A673 (cell line): ENCODE measurements around the gene ZBTB21. TPM values are rescaled to one million over a fixed set of nuclear protein-coding genes. Genes with fewer than 3 reads are reported as not detected.

Experiments
- BruUV-seq: library from RNA; stranded (reverse); fragments of 400-500 nt; replicated peaks from 2 replicates; lab custom pipeline; 2021; lab: Mats Ljungman, UMichigan
- CTCF ChIA-PET: fragments of 300-600 bp; sonication (Branson Sonifier 250); formaldehyde crosslinking; loops from one replicate; lab custom pipeline; 2022; ENCODE audit warnings: antibody characterized with exemption; lab: Charles Lee
- POLR2A ChIA-PET: fragments of 300-600 bp; sonication (Branson Sonifier 250); formaldehyde crosslinking; loops from one replicate; lab custom pipeline; 2022; ENCODE audit warnings: antibody characterized with exemption; ENCODE audit not compliant: low non-redundant PET; lab: Charles Lee
- DNase-seq: peaks from one replicate; pipeline ENCODE4 v3.0.0-alpha.2; 2015; ENCODE audit warnings: low spot score
- H3K27ac ChIP-seq: fragments of 200-600 bp; sonication (generic); 2 replicates; pipeline ENCODE4 v1.5.1; 2016; ENCODE audit warnings: mixed run types, low read depth, mild to moderate bottlenecking, mixed read lengths, antibody characterized with exemption, low read length; ENCODE audit not compliant: poor library complexity, severe bottlenecking
- H3K27me3 ChIP-seq: fragments of 200-600 bp; sonication (generic); replicated peaks from 2 replicates; pipeline ENCODE4 v1.6.1; 2017; ENCODE audit warnings: mixed run types, low read depth, mild to moderate bottlenecking, mixed read lengths, antibody characterized with exemption, low read length; ENCODE audit not compliant: insufficient read depth, poor library complexity
- H3K36me3 ChIP-seq: fragments of 200-600 bp; sonication (generic); 2 replicates; pipeline ENCODE4 v1.6.1; 2016; ENCODE audit warnings: mixed run types, mild to moderate bottlenecking, mixed read lengths, antibody characterized with exemption, low read length; ENCODE audit not compliant: insufficient read depth, poor library complexity, severe bottlenecking
- H3K4me1 ChIP-seq: fragments of 200-600 bp; sonication (generic); 2 replicates; pipeline ENCODE4 v1.6.1; 2017; ENCODE audit warnings: mixed run types, mild to moderate bottlenecking, mixed read lengths, antibody characterized with exemption, low read length; ENCODE audit not compliant: insufficient read depth, poor library complexity, severe bottlenecking
- H3K4me3 ChIP-seq: fragments of 200-600 bp; sonication (generic); 2 replicates; pipeline ENCODE4 v1.5.1; 2016; ENCODE audit warnings: low read depth, mixed run types, mild to moderate bottlenecking, mixed read lengths, low read length; ENCODE audit not compliant: poor library complexity, severe bottlenecking
- H3K9me3 ChIP-seq: fragments of 200-600 bp; sonication (generic); 2 replicates; pipeline ENCODE4 v1.6.1; 2016; ENCODE audit warnings: mixed run types, low read depth, mild to moderate bottlenecking, mixed read lengths, antibody characterized with exemption, low read length; ENCODE audit not compliant: poor library complexity, severe bottlenecking
- EZH2 ChIP-seq: fragments of 200-600 bp; sonication (generic); IDR thresholded peaks from 2 replicates; pipeline ENCODE4 v1.6.1; 2017; ENCODE audit warnings: borderline replicate concordance, low read depth, mild to moderate bottlenecking, mixed read lengths, antibody characterized with exemption, low read length; ENCODE audit not compliant: poor library complexity, severe bottlenecking
- intact Hi-C: fragments of 100-400 bp; cut with micrococcal nuclease; formaldehyde crosslinking; loops from one replicate; pipeline ENCODE4 v1.10.0; 2022; ENCODE audit not compliant: unreplicated experiment
- total RNA-seq: library from RNA; stranded (reverse); gene quantifications from 2 replicates; pipeline ENCODE4 v1.2.3, GENCODE V29; 2021
- TF ChIP-seq, protein P1 (sequence below): fragments of 300-800, 200-600 bp; sonication (generic); conservative IDR thresholded peaks from 2 replicates; pipeline ENCODE4 v1.5.1; 2017; ENCODE audit warnings: low read depth, mild to moderate bottlenecking, antibody characterized with exemption, low read length, moderate library complexity, mixed read lengths

Gene ZBTB21
- total RNA-seq, 1 experiment from 2014 or later = 20.7 TPM

DNA sequence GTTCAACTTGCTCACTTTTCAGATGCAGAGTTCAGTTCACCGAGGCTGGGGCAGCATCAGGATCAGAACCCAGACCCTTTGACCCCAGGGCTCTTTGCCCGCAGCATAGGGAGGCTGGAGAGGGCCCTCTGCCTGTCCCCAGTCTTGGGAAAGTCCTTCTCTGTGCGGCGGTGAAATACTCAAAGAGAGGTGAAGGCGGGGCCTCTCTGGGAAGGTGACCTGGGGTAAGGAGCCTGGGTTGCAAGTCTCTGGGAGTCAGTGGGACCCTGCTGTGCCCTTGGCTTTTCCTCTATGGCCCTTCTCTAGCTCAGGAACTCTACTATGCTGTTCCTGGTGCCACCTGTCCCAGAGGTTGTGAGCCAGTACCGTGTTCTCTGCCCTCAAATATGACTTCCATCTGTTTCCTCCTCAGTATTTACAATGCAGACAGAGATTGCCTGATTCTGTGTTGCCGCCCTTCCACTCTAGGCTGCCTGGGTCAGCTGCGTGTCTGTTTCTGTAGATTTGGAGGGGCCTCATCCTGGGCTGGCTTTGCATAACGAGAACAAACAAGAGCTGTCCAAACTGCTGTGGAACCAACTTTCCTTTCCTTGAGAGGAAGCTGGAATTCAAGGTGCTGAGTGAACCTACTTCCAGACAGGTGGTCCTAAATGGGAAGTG lies 18.7 kb upstream of the ZBTB21 start:
- BruUV-seq = no TSS peak
- no peak for TF ChIP-seq EZH2
- TF ChIP-seq, protein P1, sequence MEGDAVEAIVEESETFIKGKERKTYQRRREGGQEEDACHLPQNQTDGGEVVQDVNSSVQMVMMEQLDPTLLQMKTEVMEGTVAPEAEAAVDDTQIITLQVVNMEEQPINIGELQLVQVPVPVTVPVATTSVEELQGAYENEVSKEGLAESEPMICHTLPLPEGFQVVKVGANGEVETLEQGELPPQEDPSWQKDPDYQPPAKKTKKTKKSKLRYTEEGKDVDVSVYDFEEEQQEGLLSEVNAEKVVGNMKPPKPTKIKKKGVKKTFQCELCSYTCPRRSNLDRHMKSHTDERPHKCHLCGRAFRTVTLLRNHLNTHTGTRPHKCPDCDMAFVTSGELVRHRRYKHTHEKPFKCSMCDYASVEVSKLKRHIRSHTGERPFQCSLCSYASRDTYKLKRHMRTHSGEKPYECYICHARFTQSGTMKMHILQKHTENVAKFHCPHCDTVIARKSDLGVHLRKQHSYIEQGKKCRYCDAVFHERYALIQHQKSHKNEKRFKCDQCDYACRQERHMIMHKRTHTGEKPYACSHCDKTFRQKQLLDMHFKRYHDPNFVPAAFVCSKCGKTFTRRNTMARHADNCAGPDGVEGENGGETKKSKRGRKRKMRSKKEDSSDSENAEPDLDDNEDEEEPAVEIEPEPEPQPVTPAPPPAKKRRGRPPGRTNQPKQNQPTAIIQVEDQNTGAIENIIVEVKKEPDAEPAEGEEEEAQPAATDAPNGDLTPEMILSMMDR = no peak
- no peak overlapping the region for H3K4me3 ChIP-seq
- intact Hi-C loops = no loop called here
- no peaks in the 10 kb centered on the region for H3K4me1 ChIP-seq
- DNase-seq = no peak
- H3K27me3 ChIP-seq = no peaks in the 10 kb centered on the region
- H3K36me3 ChIP-seq = no peaks in the 10 kb centered on the region
- ChIA-PET POLR2A (no interaction called here), CTCF (no interaction called here)
- H3K9me3 ChIP-seq = no peaks in the 10 kb centered on the region
- H3K27ac ChIP-seq = no peak overlapping the region

DNA sequence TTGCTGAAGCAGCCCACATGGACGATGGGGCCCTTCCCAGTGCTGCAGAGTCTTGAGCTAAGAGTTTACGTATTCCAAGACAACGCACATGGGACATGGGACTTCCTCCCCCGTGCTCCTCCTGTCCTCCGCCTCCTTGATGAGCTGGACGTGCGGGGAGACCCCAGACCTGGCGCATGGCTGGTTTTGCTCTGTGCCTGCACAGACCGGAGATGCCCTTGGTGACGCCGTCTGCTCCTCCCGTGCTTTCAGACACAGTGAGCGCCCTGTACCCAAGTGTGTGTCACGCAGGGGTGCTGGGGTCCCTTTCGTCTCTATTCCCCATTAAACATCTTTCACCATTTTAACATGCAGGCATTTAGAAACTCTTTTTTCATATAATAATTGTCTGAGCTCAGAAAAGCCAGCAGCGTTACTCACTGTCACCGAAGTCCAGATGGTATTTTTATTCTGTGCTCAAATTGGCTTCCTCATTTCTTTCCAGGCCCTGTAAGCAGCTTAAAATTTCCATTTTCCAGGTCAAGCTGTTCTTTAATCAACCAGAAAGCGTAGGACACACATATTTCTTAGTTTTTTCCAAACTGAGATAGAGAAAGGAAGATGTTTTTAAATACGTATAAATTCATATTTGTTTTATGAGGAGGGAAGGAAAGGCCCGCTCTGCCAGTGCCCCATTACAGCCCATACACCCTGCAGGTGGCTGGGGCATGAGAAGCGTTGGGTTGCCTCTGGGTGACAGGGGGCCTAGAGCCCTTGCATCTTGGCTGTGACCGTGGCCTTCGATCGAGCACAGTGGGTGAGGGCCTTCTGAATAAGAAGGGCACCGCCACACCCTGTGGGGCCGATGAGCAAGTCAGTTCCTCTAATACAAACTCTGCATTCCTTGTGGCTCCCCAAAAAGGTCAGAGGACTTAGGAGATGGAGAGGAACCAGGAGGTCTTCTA lies 17.9 kb upstream of the ZBTB21 start:
- CTCF ChIA-PET = no interaction called here
- Histone ChIP-seq H3K4me3 (no peak overlapping the region), H3K27me3 (no peaks in the 10 kb centered on the region), H3K9me3 (no peaks in the 10 kb centered on the region), H3K27ac (no peak overlapping the region), H3K36me3 (no peaks in the 10 kb centered on the region), H3K4me1 (no peaks in the 10 kb centered on the region)
- POLR2A ChIA-PET = no interaction called here
- no peak for DNase-seq
- TF ChIP-seq EZH2 = no peak
- no TSS peak for BruUV-seq
- intact Hi-C loops = no loop called here

DNA sequence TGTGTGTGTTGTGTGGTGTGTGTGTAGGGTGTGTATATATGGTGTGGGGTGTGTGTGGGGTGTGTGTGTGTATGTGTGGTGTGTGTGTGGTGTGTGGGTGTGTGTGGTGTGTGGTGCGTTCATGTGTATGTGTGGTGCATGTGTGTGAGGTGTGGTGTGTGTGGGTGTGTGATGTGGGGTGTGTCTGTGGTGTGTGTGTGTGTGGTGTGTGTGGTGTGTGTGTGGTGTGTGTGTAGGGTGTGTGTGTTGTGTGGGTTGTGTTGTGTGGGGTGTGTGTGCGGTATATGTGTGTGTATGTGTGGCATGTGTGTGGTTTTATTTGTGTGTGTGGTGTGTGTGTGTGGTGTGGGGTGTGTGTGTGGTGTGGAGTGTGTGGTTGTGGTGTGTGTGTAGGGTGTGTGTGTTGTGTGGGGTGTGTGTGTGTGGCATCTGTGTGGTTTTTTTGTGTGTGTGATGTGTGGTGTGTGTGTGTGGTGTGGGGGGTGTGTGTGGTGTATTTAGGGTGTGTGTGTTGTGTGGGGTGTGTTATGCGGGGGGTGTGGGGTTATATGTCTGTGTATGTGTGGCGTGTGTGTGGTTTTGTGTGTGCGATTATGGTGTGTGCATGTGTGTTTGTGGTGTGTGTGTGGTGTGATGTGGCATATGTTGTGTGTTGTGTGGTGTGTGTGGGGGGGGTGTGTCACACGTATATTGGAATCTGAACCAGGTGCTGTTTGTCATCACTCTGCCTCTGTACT lies 17.1 kb upstream of the ZBTB21 start:
- H3K27ac ChIP-seq = no peak overlapping the region
- intact Hi-C loops = no loop called here
- TF ChIP-seq EZH2 = no peak
- TF ChIP-seq, protein P1 = no peak
- no peaks in the 10 kb centered on the region for H3K4me1 ChIP-seq
- CTCF ChIA-PET = no interaction called here
- no TSS peak for BruUV-seq
- DNase-seq = no peak
- no peaks in the 10 kb centered on the region for H3K36me3 ChIP-seq
- H3K27me3 ChIP-seq = no peaks in the 10 kb centered on the region
- POLR2A ChIA-PET = no interaction called here
- no peak overlapping the region for H3K4me3 ChIP-seq
- no peaks in the 10 kb centered on the region for H3K9me3 ChIP-seq
